GM19193 (cell line): ENCODE measurements around the gene GAP43.

Experiments
- POLR2A ChIP-seq: IDR thresholded peaks from 4 replicates; pipeline ENCODE4 v1.6.1; 2011; ENCODE audit not compliant: insufficient read depth, insufficient read length; ENCODE audit errors: extremely low read depth

The GAP43 gene

GRCh38 chr3:115666920-115667737, 43.8 kb downstream of the GAP43 start:
- no peak for TF ChIP-seq POLR2A

GRCh38 chr3:115667738-115668065, 44.4 kb downstream of the GAP43 start:
- TF ChIP-seq POLR2A, result no peak

GRCh38 chr3:115670911-115671310, 47.6 kb downstream of the GAP43 start:
- TF ChIP-seq POLR2A, result no peak

- TF ChIP-seq POLR2A, result no peak
Observed at GRCh38 chr3:115671761-115672455, 48.6 kb downstream of the GAP43 start.

GRCh38 chr3:115673881-115674280, 50.6 kb downstream of the GAP43 start:
- TF ChIP-seq POLR2A, result no peak

GRCh38 chr3:115676336-115676735, 53.0 kb downstream of the GAP43 start:
- TF ChIP-seq POLR2A, result no peak

- no peak for TF ChIP-seq POLR2A
Observed at GRCh38 chr3:115680803-115681345, 57.6 kb downstream of the GAP43 start.

GRCh38 chr3:115681736-115682135, 58.4 kb downstream of the GAP43 start:
- TF ChIP-seq POLR2A, result no peak

- TF ChIP-seq POLR2A, result no peak
Observed at GRCh38 chr3:115683305-115683704, 60.0 kb downstream of the GAP43 start.

- TF ChIP-seq POLR2A, result no peak
Observed at GRCh38 chr3:115683773-115684172, 60.5 kb downstream of the GAP43 start.

GRCh38 chr3:115685097-115685496, 61.8 kb downstream of the GAP43 start:
- no peak for TF ChIP-seq POLR2A

GRCh38 chr3:115687721-115688120, 64.4 kb downstream of the GAP43 start:
- TF ChIP-seq POLR2A, result no peak

- TF ChIP-seq POLR2A, result no peak
Observed at GRCh38 chr3:115688418-115688817, 65.1 kb downstream of the GAP43 start.

GRCh38 chr3:115689928-115690327, 66.6 kb downstream of the GAP43 start:
- no peak for TF ChIP-seq POLR2A

- TF ChIP-seq POLR2A, result no peak
Observed at GRCh38 chr3:115691964-115692363, 68.7 kb downstream of the GAP43 start.
